Transverse colon (tissue), 4 donors: ENCODE measurements around the gene UBL4A. TPM values are rescaled to one million over a fixed set of nuclear protein-coding genes. Genes with fewer than 3 reads are reported as not detected.

Source experiments
- DNase-seq: peaks from one replicate; pipeline ENCODE4 v3.0.0-alpha.2; 2019
- H3K27ac ChIP-seq, 4 donors: fragments of 200-600 bp; sonication (generic); 2 replicates each; pipeline ENCODE4 v1.5.1; 2016 to 2018; ENCODE audit warnings: inconsistent platforms in 4 of 4
- H3K27me3 ChIP-seq: fragments of 200-600 bp; sonication (generic); 2 replicates; pipeline ENCODE4 v1.5.1; 2017; ENCODE audit warnings: inconsistent platforms
- H3K36me3 ChIP-seq, 4 donors: fragments of 200-600 bp; sonication (generic); 2 replicates each; pipeline ENCODE4 v1.5.1; 2017 to 2019; ENCODE audit warnings: inconsistent platforms in 4 of 4
- H3K4me1 ChIP-seq, 4 donors: fragments of 200-600 bp; sonication (generic); 2 replicates each; pipeline ENCODE4 v1.5.1; 2017 to 2020; ENCODE audit warnings: inconsistent platforms in 4 of 4
- H3K4me3 ChIP-seq, 4 donors: fragments of 200-600 bp; sonication (generic); 1 replicate in 1 of 4; 2 replicates in 3 of 4; pipeline versions ENCODE4 v1.5.1 to v1.6.1; 2017 to 2019; ENCODE audit warnings: inconsistent platforms in 4 of 4
- H3K9me3 ChIP-seq, 2 donors: fragments of 200-600 bp; sonication (generic); 2 replicates each; pipeline ENCODE4 v1.5.1; 2017 to 2019; ENCODE audit warnings: inconsistent platforms in 2 of 2
- CTCF ChIP-seq, 5 experiments: fragments of 200-600 bp in 3 of 5; fragments of 450-650 bp in 2 of 5; sonication (generic) in 3 of 5; IDR thresholded peaks; 1 replicate in 2 of 5; 2 replicates in 3 of 5; pipeline ENCODE4 v1.5.1; 2016 to 2017; ENCODE audit warnings: antibody characterized with exemption in 5 of 5, inconsistent platforms in 3 of 5, mild to moderate bottlenecking in 2 of 5, moderate library complexity in 1 of 5
- EP300 ChIP-seq: sonication (generic); formaldehyde crosslinking; IDR thresholded peaks from one replicate; pipeline ENCODE4 v1.6.1; 2017; ENCODE audit warnings: antibody characterized with exemption, low read depth
- POLR2A ChIP-seq: fragments of 450-650 bp; IDR thresholded peaks from one replicate; pipeline ENCODE4 v1.6.1; 2016; ENCODE audit warnings: antibody characterized with exemption, mild to moderate bottlenecking, moderate library complexity
- POLR2AphosphoS5 ChIP-seq, 3 donors: sonication (generic); formaldehyde crosslinking; IDR thresholded peaks; one replicate each; pipeline ENCODE4 v1.6.1; 2016; ENCODE audit warnings: antibody characterized with exemption in 3 of 3
- WGBS, 2 donors: methylation state at CpG; one replicate each; pipeline ENCODE4 v1.1.5; 2018; ENCODE audit warnings: low coverage in 1 of 2; 5-methylcytosine and 5-hydroxymethylcytosine counted together
- in situ Hi-C, 4 donors: fragments of 200-750 bp; cut with MboI; loops; one replicate each; pipeline versions ENCODE4 v1.15.0 to v1.15.1; 2017; ENCODE audit warnings: low sequenced_read_pairs in 3 of 4, low pct_ligation_motif_present in 1 of 4, low pct_unique_long_range_greater_than_20kb in 1 of 4
- intact Hi-C: fragments of 100-400 bp; cut with DNase I; formaldehyde crosslinking; loops from one replicate; pipeline ENCODE4 v1.15.1; 2023; ENCODE audit warnings: low total_unique reads
- total RNA-seq, 4 donors: library from RNA; depleted of rRNA; stranded (reverse); fragments of >200 nt; gene quantifications; one replicate each; pipeline ENCODE4 v1.1.0, GENCODE V29; 2016

UBL4A gene
- total RNA-seq, 4 donors from 2014 or later: 19.9 to 50.7 (median 42.7) TPM

- 93% methylated on average over 4 of the region's 4 CpGs; no CpG with 5 or more reads in 1 of the 2 donors for WGBS, 2 donors
These were observed 2.8 kb upstream of the UBL4A start for GRCh38 chrX:154489182-154489581.

DNA sequence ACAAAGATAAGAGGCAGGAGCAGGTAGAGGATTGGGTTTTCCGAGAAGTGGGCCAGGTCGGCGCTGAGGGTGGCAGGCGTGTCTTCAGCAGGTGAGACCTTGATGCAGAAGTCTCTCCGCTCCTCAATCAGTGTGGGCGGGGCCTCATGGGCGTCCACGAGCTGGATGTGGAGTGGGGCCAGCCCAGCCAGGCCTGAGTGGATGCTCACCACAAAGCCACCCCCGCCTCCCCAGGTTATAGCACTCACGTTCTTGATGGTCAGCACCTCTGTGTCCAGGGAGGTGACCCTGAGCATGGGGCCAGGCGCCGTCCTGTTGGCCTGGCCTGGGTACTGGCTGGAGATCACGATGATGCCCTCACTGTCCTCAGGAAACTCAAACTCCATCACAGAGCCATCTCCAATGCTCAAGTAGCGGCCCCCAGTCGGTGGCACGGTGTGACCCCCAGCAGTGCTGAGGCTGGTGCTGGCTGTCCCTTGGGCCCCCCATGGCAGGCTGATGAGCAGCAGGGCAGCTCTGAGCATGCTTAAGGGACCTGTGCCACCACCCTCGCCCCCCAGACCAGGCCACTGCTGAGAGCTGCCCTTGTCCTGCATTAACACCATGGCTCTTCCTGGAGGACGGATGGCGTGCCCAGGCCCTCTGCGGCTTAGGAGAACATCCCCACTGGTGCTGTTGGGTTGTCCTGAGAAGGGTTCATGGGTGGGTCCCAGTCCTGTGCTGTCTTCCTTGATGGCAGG lies 2.1 kb upstream of the UBL4A start:
- no peak for TF ChIP-seq EP300
- TF ChIP-seq POLR2AphosphoS5 (IDR thresholded peaks at IDR 0.05): no peak
- in situ Hi-C loops (no loop called here), intact Hi-C loops (no loop called here)

More at GRCh38 chrX:154489182-154489581, 2.8 kb upstream of the UBL4A start:
- in situ Hi-C loops: no loop called here
- intact Hi-C loops: no loop called here
- Histone ChIP-seq H3K4me1 (peaks cover 8 to 27% (median 13%) of the 10 kb centered on the region in 4 donors), H3K36me3 (no peaks in the 10 kb centered on the region), H3K27ac (peak overlapping the region; percentile 93 to 99 (median 96)), H3K4me3 (peak overlapping the region in 1 of 4 donors; percentile 70), H3K27me3 (no peaks in the 10 kb centered on the region), H3K9me3 (no peaks in the 10 kb centered on the region)
- no peak for DNase-seq
- TF ChIP-seq CTCF (IDR thresholded peaks at IDR 0.05): no peak
- no peak for TF ChIP-seq EP300
- TF ChIP-seq POLR2A: no peak
- TF ChIP-seq POLR2AphosphoS5 (IDR thresholded peaks at IDR 0.05): no peak

DNA sequence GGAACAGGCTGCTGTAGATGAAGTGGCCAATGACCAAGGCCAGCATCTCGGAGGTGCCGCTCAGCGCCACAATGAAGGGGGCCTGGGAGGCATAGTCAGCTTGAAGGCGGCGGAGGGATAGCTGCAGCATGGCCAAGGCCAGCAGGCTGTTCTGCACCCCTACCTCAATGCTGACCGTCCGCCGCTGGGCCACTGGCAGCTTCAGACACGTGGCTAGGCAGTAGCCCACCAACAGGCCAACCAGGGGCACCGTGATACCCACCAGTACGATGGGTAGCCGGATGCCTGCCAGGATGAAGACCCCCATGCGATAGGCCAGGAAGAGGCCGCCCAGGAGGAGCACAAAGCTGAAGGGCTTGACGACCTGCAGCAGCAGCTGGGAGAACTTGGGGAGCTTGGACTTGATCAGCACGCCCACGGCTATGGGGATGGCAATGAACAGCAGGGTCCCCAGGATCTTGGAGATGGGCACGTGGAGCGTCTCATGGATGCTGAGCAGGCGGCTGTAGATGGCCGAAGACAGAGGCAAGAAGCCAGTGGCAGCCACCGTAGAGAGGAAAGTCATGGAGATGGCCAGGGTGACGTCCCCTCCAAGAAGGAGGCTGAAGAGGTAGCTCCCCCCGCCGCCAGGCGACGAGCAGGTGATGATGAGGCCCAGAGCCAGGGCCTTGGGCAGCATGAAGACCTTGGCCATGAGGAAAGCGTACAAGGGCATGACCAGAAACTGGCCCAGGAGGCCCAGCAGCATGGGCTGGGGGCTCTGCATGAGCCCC lies 1.3 kb upstream of the UBL4A start:
- 89% methylated on average over 28 of the region's 28 CpGs; no CpG with 5 or more reads in 1 of the 2 donors for WGBS, 2 donors
- peak overlapping the region; percentile 87 to 95 (median 90) for H3K27ac ChIP-seq
- DNase-seq: no peak

More for the DNA sequence above, 2.1 kb upstream of the UBL4A start:
- Histone ChIP-seq H3K9me3 (no peaks in the 10 kb centered on the region), H3K27me3 (no peaks in the 10 kb centered on the region), H3K4me3 (no peak overlapping the region), H3K4me1 (peaks cover 8 to 27% (median 13%) of the 10 kb centered on the region in 4 donors), H3K36me3 (no peaks in the 10 kb centered on the region), H3K27ac (no peak overlapping the region)
- 86% methylated on average over 19 of the region's 20 CpGs; no CpG with 5 or more reads in 1 of the 2 donors for WGBS, 2 donors
- DNase-seq: no peak

DNA sequence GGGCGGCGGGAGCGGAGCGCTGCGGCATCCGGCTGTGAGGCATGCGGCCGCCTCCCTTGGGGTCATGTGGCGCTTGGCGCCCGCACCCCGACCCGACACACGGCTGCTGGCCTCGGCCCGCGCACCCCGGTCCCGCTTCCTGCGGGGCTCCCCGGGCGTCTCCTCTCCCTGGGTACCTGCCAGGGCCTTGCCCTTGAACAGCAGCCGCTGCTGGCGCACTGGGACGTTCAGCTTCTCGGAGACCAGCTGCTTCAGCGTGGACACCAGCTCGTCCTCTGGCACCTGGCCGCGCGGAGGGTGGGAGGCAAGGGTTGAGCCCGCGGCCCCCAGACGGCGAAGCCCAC lies 391 bp downstream of the UBL4A start:
- H3K27ac ChIP-seq: peak overlapping the region; percentile 87 to 95 (median 92)
- no peaks in the 10 kb centered on the region for H3K9me3 ChIP-seq
- H3K4me3 ChIP-seq: peak overlapping the region; percentile 49 to 81 (median 66)
- no peak for TF ChIP-seq CTCF (IDR thresholded peaks at IDR 0.05)
- no peak for TF ChIP-seq POLR2AphosphoS5 (IDR thresholded peaks at IDR 0.05)
- no peak for TF ChIP-seq EP300
- peak; percentile 7 for TF ChIP-seq POLR2A
- intact Hi-C loops: no loop called here
- DNase-seq: peak; percentile 43
- in situ Hi-C loops: no loop called here
- H3K36me3 ChIP-seq: no peaks in the 10 kb centered on the region
- 41% methylated on average over 26 of the region's 35 CpGs; no CpG with 5 or more reads in 1 of the 2 donors for WGBS, 2 donors
- H3K4me1 ChIP-seq: peaks cover 8 to 27% (median 13%) of the 10 kb centered on the region in 4 donors
- no peaks in the 10 kb centered on the region for H3K27me3 ChIP-seq

More for the DNA sequence above, 1.3 kb upstream of the UBL4A start:
- in situ Hi-C loops (no loop called here), intact Hi-C loops (no loop called here)
- Histone ChIP-seq H3K27me3 (no peaks in the 10 kb centered on the region), H3K4me3 (no peak overlapping the region), H3K36me3 (no peaks in the 10 kb centered on the region), H3K9me3 (no peaks in the 10 kb centered on the region), H3K4me1 (peaks cover 8 to 27% (median 13%) of the 10 kb centered on the region in 4 donors)
- TF ChIP-seq CTCF (IDR thresholded peaks at IDR 0.05): no peak
- no peak for TF ChIP-seq POLR2AphosphoS5 (IDR thresholded peaks at IDR 0.05)
- no peak for TF ChIP-seq EP300
- no peak for TF ChIP-seq POLR2A
